Fibroblast of upper back skin (primary cell): Measurements from ENCODE around the gene PTGIS.
A peak's percentile ranks its signal among the peaks of the same experiment; 100 is the strongest.

ENCODE experiments used
- DNase-seq: peaks from one replicate; pipeline ENCODE4 v3.0.0-alpha.2; 2013

The PTGIS gene

GRCh38 chr20:49557449-49557848 lies 10.5 kb downstream of the PTGIS start:
- DNase-seq, result peak; percentile 36

DNA sequence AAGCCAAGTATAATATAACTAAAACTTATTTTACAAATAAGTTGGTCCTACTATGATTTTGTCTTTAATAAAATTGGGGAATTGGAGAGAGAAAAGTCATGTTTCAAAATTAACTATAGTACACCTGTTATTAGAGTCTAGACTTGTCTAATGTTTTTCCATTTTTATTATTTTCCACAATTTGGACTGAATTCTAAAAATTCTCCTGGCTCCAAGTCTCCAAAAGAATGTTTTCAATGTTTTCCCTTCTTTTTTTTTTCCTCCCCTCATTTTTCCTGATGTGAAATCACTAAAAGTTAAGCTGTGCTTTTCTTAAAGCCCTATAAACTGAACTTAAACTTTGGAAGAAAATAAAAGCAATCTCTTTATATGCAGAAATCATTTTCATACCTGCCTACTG lies 11.3 kb downstream of the PTGIS start:
- DNase-seq, result no peak

GRCh38 chr20:49549801-49550551 lies 18.0 kb downstream of the PTGIS start:
- no peak for DNase-seq

- no peak for DNase-seq
These were observed 19.5 kb downstream of the PTGIS start for GRCh38 chr20:49548371-49548947.

- DNase-seq, result no peak
These were observed 22.4 kb downstream of the PTGIS start for GRCh38 chr20:49545572-49545971.

DNA sequence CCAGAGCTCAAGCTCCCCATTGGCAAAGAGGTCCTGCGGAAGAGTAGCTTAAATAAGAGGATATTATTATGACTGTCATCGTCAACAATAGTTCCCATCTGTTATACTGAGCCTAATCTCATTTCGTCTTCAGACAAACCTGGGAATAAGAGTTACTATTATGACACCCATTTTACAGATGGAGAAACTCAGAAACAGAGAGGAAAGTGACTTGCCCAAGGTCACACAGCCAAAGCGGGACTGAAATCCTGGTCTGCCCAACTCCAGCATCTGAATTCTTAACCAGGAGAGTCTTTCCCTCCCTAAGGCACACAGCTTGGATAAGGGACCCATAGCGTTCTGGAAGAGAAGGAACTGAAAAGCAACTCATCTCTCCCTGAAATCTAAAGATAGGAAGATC lies 23.4 kb downstream of the PTGIS start:
- no peak for DNase-seq

DNA sequence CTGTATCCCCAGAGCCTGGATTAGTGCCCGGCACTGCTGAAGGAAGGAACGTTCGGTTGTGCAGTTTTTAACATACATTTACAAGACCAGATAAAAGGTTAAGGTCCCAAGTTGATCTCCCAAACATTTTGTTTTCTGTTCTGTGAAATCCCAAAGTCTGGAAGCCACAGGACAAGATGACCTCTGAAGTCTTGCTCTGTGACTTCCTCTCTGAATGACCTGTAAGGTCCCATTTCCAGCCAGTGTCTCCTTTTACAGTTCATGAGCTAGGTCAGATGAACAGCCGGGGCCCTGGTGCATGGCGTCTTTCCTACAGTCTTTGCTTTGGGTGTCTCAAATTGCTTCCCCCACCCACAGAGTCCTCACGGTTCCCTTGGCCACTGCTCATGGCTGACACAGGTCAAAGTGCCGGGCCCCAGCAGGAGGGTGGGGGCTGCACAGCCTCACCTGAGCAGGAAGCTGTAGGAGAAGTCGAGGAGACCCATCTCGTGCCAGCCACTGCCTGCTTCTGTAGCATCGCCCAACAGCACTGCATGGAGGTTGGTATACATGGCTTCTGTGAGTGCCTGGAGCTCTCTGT lies 24.0 kb downstream of the PTGIS start:
- DNase-seq, result no peak

GRCh38 chr20:49543071-49543857 lies 24.7 kb downstream of the PTGIS start:
- no peak for DNase-seq

- DNase-seq, result no peak
These were observed 25.4 kb downstream of the PTGIS start for GRCh38 chr20:49542514-49542991.

GRCh38 chr20:49541733-49542513 lies 26.0 kb downstream of the PTGIS start:
- peak; percentile 61 for DNase-seq

- no peak for DNase-seq
These were observed 27.1 kb downstream of the PTGIS start for GRCh38 chr20:49540687-49541435.

- no peak for DNase-seq
These were observed 27.7 kb downstream of the PTGIS start for GRCh38 chr20:49540232-49540620.

DNA sequence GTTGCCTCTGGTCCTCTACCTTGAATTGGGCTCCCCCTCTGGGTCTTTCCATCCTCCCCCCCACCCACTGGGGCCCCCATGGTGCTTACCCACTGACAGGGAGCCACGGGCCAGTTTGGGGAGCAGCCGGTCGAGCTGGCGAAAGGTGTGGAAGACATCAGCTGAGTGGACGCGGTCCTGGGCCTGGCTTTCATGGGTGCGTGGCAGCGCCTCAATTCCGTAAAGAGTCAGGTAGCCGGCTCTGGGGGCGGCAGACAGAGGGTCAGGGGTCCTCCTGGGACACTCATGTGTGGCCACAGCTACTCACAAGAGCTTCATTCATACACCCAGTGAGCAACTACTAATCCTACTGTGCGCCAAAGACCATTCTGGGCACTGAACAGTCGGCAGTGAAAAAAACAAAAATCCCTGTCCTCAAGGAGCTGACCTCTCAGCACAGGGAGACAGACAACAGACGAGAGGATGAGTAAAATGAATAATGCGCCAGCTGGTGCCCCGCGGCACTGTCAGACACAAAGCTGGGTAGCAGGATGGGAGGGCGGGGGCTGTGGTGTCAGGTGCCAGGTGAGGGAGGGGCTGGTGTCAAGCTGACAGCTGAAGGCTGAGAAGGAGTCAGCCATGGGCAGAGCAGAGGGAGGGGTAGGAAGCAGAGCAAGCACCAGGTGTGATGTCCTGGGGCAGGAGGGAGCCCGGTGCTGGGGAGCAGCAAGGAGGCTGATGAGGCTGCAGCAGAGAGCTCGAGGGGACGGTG lies 28.3 kb downstream of the PTGIS start:
- no peak for DNase-seq

GRCh38 chr20:49538950-49539349 lies 29.0 kb downstream of the PTGIS start:
- no peak for DNase-seq

GRCh38 chr20:49534255-49534712 lies 33.7 kb downstream of the PTGIS start:
- peak; percentile 61 for DNase-seq

DNA sequence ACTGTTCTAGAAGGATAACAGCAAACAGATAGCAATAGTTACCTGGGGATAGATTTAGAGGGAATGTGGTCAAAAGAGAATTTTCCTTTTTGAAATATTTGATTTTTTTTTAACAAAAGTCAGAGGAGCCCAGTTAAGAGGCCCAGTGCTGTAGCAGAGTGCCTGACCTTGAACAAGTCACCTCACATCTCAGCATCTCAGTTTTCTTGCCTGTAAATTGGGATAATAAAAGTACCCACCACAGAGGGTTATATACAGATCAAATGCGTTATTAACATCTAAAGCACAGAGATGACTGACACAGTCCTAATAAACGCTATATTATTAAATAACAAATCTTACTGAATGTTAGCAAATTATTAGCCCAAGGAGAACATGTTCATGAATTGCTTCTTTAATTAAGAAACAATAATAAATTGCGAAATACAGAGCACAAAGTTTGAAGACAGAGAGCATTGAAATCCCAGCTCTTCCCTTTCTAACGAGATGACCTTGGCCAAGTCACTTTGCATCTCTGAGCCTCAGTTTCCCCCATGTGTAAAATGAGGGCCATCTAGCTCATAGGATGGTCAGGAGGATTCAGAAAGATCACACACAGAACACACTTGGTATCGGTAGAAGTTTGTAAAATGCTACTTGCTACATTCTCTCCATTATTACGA lies 35.5 kb downstream of the PTGIS start:
- DNase-seq, result no peak

GRCh38 chr20:49529470-49529869 lies 38.5 kb downstream of the PTGIS start:
- no peak for DNase-seq

DNA sequence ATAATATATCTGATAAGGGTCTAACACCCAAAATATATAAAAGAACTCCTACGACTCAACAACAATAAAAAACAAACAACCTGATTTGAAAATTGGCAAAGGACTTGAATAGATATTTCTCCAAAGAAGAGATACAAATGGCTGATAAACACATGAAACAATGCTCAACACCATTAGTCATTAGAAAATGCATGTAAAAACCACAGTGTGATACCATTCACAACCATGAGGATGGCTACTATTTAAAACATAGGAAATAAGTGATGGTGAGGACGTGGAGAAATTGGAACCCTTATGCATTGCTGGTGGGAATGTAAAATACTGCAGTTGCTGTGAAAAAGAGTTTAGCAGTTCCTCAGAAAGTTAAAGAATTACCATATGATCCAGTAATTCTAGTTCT lies 41.4 kb downstream of the PTGIS start:
- no peak for DNase-seq

DNA sequence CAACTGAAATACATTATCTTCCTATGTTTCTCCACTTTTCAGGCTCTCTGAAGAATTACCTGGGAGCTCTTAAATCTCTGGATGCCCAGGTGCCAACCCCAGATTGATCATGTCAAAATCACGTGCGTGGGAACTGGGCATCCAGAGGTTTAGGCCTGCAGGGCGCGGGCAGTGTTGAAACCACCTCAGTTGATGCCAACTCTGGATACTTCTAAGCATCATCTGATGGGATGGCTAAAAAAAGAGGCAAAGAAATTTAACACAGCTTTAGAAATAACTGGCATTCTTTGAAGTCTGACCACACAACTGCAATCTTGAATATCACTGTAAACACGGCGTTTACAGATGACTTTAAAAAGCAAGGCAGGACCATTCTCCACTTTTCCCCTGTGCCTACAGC lies 41.9 kb downstream of the PTGIS start:
- DNase-seq, result no peak

GRCh38 chr20:49523767-49524360 lies 44.1 kb downstream of the PTGIS start:
- no peak for DNase-seq
